Smooth muscle cell (in vitro differentiated cells): ENCODE results near the gene XYLT1. TPM values are rescaled to one million over a fixed set of nuclear protein-coding genes. Genes with fewer than 3 reads are reported as not detected.

Experiments used
- DNase-seq: peaks from one replicate; lab custom pipeline; 2025; ENCODE audit not compliant: unreplicated experiment; lab: John Stamatoyannopoulos, UW
- H2AFZ ChIP-seq: fragments of 200-600 bp; sonication (generic); 2 replicates; pipeline ENCODE4 v1.6.0; 2016; ENCODE audit warnings: antibody characterized with exemption, low read depth, mild to moderate bottlenecking
- H3F3A ChIP-seq: fragments of 200-600 bp; sonication (generic); 2 replicates; pipeline ENCODE4 v1.6.0; 2017; ENCODE audit warnings: antibody characterized with exemption, low read depth
- H3K27ac ChIP-seq: fragments of 200-600 bp; sonication (generic); 2 replicates; pipeline ENCODE4 v1.5.1; 2016; ENCODE audit warnings: low read depth, mild to moderate bottlenecking
- H3K27me3 ChIP-seq: fragments of 200-600 bp; sonication (generic); 2 replicates; pipeline ENCODE4 v1.6.1; 2016; ENCODE audit warnings: low read depth, mild to moderate bottlenecking
- H3K36me3 ChIP-seq: fragments of 200-600 bp; sonication (generic); 2 replicates; pipeline ENCODE4 v1.5.1; 2016; ENCODE audit warnings: low read depth
- H3K4me1 ChIP-seq: fragments of 200-600 bp; sonication (generic); 2 replicates; pipeline ENCODE4 v1.5.1; 2016; ENCODE audit warnings: low read depth
- H3K4me2 ChIP-seq: fragments of 200-600 bp; sonication (generic); 2 replicates; pipeline ENCODE4 v1.6.0; 2016; ENCODE audit warnings: mild to moderate bottlenecking
- H3K4me3 ChIP-seq: fragments of 200-600 bp; sonication (generic); 2 replicates; pipeline ENCODE4 v1.5.1; 2016; ENCODE audit warnings: mild to moderate bottlenecking
- H3K79me2 ChIP-seq: fragments of 200-600 bp; sonication (generic); 2 replicates; pipeline ENCODE4 v1.6.0; 2016; ENCODE audit warnings: low read depth, mild to moderate bottlenecking
- H3K9ac ChIP-seq: fragments of 200-600 bp; sonication (generic); 2 replicates; pipeline ENCODE4 v1.6.0; 2016; ENCODE audit warnings: low read depth
- H3K9me3 ChIP-seq: fragments of 200-600 bp; sonication (generic); replicated peaks from 2 replicates; pipeline ENCODE4 v1.5.1; 2016; ENCODE audit warnings: low read depth
- H4K20me1 ChIP-seq: fragments of 200-600 bp; sonication (generic); 2 replicates; pipeline ENCODE4 v1.6.0; 2016; ENCODE audit warnings: low read depth
- WGBS: methylation state at CpG from one replicate; pipeline ENCODE4 v1.1.7; 2016; ENCODE audit warnings: low lambda C conversion rate; 5-methylcytosine and 5-hydroxymethylcytosine counted together
- polyA plus RNA-seq: library from polyadenylated mRNA; unstranded; fragments of >200 nt; fragmentation: Nextera tagmentation; extraction: Ambion mirVana; gene quantifications from 2 replicates; pipeline ENCODE4 v1.2.1, GENCODE V29; 2016
- total RNA-seq: library from RNA; depleted of rRNA; stranded (reverse); fragments of >200 nt; gene quantifications from 2 replicates; pipeline ENCODE4 v1.2.3, GENCODE V29; 2014
- TF ChIP-seq, protein P1 (sequence below): fragments of 200-600 bp; sonication (generic); IDR thresholded peaks from 2 replicates; pipeline ENCODE4 v1.5.1; 2017; ENCODE audit warnings: borderline replicate concordance, mild to moderate bottlenecking, antibody characterized with exemption; ENCODE audit not compliant: insufficient read depth, poor library complexity, severe bottlenecking

Gene XYLT1
- total and polyA plus RNA-seq, 2 experiments from 2014 or later: 9.5 to 19.9 TPM

DNA sequence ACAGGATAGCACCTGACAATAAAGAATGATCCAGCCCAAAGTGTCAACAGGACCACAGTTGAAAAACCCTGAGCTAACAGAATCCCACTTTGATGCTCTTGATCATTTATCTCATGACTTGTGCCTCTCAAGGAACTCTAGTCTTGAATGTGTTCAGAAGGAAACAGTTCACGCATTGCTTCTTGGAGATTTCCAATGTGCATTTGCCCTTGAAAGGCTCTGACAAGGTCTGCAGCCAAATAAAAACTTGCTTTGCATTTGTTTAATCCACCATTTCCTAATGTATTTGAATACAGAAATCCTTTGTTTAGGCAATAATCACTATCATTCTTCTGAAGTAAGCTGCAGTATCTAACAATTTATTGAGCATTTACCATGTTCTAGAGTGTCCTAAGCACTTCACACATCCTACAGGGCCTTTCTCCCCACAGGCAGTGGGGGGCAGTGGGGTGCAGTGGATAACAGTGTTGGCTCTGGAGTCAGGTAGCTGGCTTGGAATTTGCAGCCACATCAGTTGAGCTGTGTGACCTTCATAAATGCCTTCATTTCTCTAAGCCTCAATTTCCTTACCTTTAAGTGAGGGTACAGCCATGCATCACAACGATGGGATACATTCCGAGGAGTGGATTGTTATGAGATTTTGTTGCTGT, 239.7 kb downstream of the XYLT1 start:
- TF ChIP-seq, protein P1, sequence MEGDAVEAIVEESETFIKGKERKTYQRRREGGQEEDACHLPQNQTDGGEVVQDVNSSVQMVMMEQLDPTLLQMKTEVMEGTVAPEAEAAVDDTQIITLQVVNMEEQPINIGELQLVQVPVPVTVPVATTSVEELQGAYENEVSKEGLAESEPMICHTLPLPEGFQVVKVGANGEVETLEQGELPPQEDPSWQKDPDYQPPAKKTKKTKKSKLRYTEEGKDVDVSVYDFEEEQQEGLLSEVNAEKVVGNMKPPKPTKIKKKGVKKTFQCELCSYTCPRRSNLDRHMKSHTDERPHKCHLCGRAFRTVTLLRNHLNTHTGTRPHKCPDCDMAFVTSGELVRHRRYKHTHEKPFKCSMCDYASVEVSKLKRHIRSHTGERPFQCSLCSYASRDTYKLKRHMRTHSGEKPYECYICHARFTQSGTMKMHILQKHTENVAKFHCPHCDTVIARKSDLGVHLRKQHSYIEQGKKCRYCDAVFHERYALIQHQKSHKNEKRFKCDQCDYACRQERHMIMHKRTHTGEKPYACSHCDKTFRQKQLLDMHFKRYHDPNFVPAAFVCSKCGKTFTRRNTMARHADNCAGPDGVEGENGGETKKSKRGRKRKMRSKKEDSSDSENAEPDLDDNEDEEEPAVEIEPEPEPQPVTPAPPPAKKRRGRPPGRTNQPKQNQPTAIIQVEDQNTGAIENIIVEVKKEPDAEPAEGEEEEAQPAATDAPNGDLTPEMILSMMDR: no peak
- Histone ChIP-seq H2AFZ (no peak overlapping the region), H3K9me3 (no peaks in the 10 kb centered on the region), H3K4me1 (no peaks in the 10 kb centered on the region), H3K27me3 (no peaks in the 10 kb centered on the region), H3K79me2 (no peaks in the 10 kb centered on the region), H3K27ac (no peak overlapping the region), H4K20me1 (peaks cover 43% of the 10 kb centered on the region), H3F3A (no peaks in the 10 kb centered on the region), H3K9ac (no peak overlapping the region), H3K4me2 (no peak overlapping the region), H3K4me3 (no peak overlapping the region), H3K36me3 (no peaks in the 10 kb centered on the region)
- no peak for DNase-seq
- WGBS: 94% methylated on average over 3 of the region's 3 CpGs

DNA sequence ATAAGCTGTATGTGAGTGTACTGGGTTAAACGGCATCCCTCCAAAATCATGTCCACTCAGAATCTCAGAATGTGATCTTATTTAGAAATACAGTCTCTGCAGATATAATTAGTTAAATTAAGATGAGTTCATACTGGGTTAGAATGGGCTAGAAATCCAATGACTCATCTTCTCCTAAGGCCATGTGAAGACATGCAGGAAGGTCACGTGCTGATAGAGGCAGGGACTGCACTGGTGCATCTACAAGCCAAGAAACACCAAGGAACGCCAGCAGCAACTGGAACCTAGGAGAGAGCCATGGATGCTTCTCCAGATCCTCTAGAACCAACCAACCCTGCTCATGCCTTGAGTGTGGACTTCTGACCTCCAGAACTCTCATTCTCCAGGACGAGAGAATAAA, 241.0 kb downstream of the XYLT1 start:
- Histone ChIP-seq H3K27ac (no peak overlapping the region), H3K9ac (no peak overlapping the region), H2AFZ (no peak overlapping the region), H3F3A (no peaks in the 10 kb centered on the region), H3K36me3 (no peaks in the 10 kb centered on the region), H4K20me1 (peaks cover 52% of the 10 kb centered on the region), H3K79me2 (no peaks in the 10 kb centered on the region), H3K4me2 (no peak overlapping the region), H3K4me1 (no peaks in the 10 kb centered on the region), H3K9me3 (no peaks in the 10 kb centered on the region), H3K27me3 (no peaks in the 10 kb centered on the region), H3K4me3 (no peak overlapping the region)
- TF ChIP-seq, protein P1: no peak
- 81% methylated on average over 4 of the region's 4 CpGs for WGBS
- DNase-seq: no peak

DNA sequence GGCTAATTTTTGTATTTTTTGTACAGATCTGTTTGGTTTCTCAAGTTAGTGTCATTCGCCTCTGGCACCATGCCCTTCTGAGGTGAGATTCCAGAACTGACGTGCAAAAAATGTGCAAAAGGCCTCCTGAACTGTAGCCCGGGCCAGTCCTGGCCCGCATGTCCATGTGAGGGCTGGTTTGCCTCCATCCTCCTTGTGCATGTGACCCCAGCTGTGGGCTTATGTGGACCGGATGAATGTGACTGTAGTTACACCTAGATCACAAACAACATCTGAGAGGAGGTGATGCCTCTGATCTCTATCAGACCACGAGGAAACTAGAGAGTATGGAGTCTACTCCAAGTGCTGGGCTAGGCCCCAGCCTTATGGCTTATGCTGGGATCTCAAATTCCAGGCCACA, 241.6 kb downstream of the XYLT1 start:
- Histone ChIP-seq H3K4me2 (no peak overlapping the region), H3K9me3 (no peaks in the 10 kb centered on the region), H4K20me1 (peaks cover 51% of the 10 kb centered on the region), H3K36me3 (no peaks in the 10 kb centered on the region), H3F3A (no peaks in the 10 kb centered on the region), H3K27me3 (no peaks in the 10 kb centered on the region), H3K4me3 (no peak overlapping the region), H3K79me2 (no peaks in the 10 kb centered on the region), H3K27ac (no peak overlapping the region), H3K9ac (no peak overlapping the region), H3K4me1 (no peaks in the 10 kb centered on the region), H2AFZ (no peak overlapping the region)
- no peak for DNase-seq
- 98% methylated on average over 6 of the region's 6 CpGs for WGBS
- TF ChIP-seq, protein P1: no peak

DNA sequence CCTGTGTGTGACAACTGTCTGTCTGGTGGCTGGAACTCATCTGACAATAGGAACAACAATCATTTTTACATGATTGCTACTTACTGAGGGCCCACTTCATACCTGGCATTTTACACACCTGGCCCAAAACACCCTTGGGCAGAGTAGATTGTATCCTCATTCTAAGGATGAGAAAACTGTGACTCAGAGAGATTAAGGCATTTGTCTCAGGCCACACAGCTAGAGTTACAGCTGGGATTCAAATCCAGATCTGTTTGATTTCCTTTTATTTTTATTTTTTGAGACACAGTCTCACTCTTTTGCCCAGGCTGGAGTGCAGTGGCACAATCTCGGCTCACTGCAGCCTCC, 242.1 kb downstream of the XYLT1 start:
- Histone ChIP-seq H3K4me1 (no peaks in the 10 kb centered on the region), H3F3A (no peaks in the 10 kb centered on the region), H3K4me2 (no peak overlapping the region), H3K9me3 (no peaks in the 10 kb centered on the region), H3K27me3 (no peaks in the 10 kb centered on the region), H3K79me2 (no peaks in the 10 kb centered on the region), H3K27ac (no peak overlapping the region), H4K20me1 (peaks cover 54% of the 10 kb centered on the region), H3K4me3 (no peak overlapping the region), H2AFZ (no peak overlapping the region), H3K9ac (no peak overlapping the region), H3K36me3 (no peaks in the 10 kb centered on the region)
- TF ChIP-seq, protein P1: no peak
- WGBS: 91% methylated on average over 1 of the region's 1 CpG
- no peak for DNase-seq
